Activated CD8-positive, alpha-beta memory T cell treated with anti-CD3 and anti-CD28 coated beads, Interleukin-2, amount 50 U/mL, for 4 hours (primary cell): ENCODE results near the gene BCAS3.
"Not testable (repeated sequence)": the region's sequence is repeated elsewhere in the genome, so short reads cannot be mapped to it uniquely, and the experiment has no call there.

Experiments
- DNase-seq: peaks from one replicate; pipeline ENCODE4 v3.0.0-alpha.2; 2020

The BCAS3 gene

GRCh38 chr17:61017317-61018006 lies 339.8 kb downstream of the BCAS3 start:
- DNase-seq, result no peak

GRCh38 chr17:61018938-61019337 lies 341.3 kb downstream of the BCAS3 start:
- no peak for DNase-seq

GRCh38 chr17:61023996-61024395 lies 346.3 kb downstream of the BCAS3 start:
- DNase-seq, result no peak

- no peak for DNase-seq
Observed at GRCh38 chr17:61026818-61027217, 349.2 kb downstream of the BCAS3 start.

GRCh38 chr17:61029181-61029580 lies 351.5 kb downstream of the BCAS3 start:
- no peak for DNase-seq

- DNase-seq, result no peak
Observed at GRCh38 chr17:61040666-61041065, 363.0 kb downstream of the BCAS3 start.

GRCh38 chr17:61042348-61042747 lies 364.7 kb downstream of the BCAS3 start:
- not testable (repeated sequence) for DNase-seq

GRCh38 chr17:61047515-61047914 lies 369.9 kb downstream of the BCAS3 start:
- DNase-seq, result no peak

- DNase-seq, result no peak
Observed at GRCh38 chr17:61048376-61049106, 370.9 kb downstream of the BCAS3 start.

GRCh38 chr17:61053469-61053868 lies 375.8 kb downstream of the BCAS3 start:
- no peak for DNase-seq

GRCh38 chr17:61054436-61054835 lies 376.8 kb downstream of the BCAS3 start:
- no peak for DNase-seq

- no peak for DNase-seq
Observed at GRCh38 chr17:61057257-61057656, 379.6 kb downstream of the BCAS3 start.

GRCh38 chr17:61058066-61058465 lies 380.4 kb downstream of the BCAS3 start:
- no peak for DNase-seq

- DNase-seq, result no peak
Observed at GRCh38 chr17:61063528-61063927, 385.9 kb downstream of the BCAS3 start.

- no peak for DNase-seq
Observed at GRCh38 chr17:61064087-61064951, 386.7 kb downstream of the BCAS3 start.

- no peak for DNase-seq
Observed at GRCh38 chr17:61065263-61065773, 387.7 kb downstream of the BCAS3 start.

- no peak for DNase-seq
Observed at GRCh38 chr17:61066062-61066461, 388.4 kb downstream of the BCAS3 start.

- no peak for DNase-seq
Observed at GRCh38 chr17:61070649-61071048, 393.0 kb downstream of the BCAS3 start.

- DNase-seq, result no peak
Observed at GRCh38 chr17:61072648-61073047, 395.0 kb downstream of the BCAS3 start.

GRCh38 chr17:61073131-61073530 lies 395.5 kb downstream of the BCAS3 start:
- no peak for DNase-seq

- DNase-seq, result no peak
Observed at GRCh38 chr17:61073799-61074513, 396.3 kb downstream of the BCAS3 start.

- no peak for DNase-seq
Observed at GRCh38 chr17:61075988-61076387, 398.3 kb downstream of the BCAS3 start.

- no peak for DNase-seq
Observed at GRCh38 chr17:61076621-61077031, 399.0 kb downstream of the BCAS3 start.
